GM12878 (cell line): ENCODE data around the gene PSMB8. TPM values are rescaled to one million over a fixed set of nuclear protein-coding genes. Genes with fewer than 3 reads are reported as not detected.

Experiments
- ATF2 ChIP-seq: IDR thresholded peaks from 2 replicates; pipeline ENCODE4 v1.6.1; 2012; ENCODE audit warnings: low read length, inconsistent platforms
- CEBPB ChIP-seq, 2 experiments: fragments of 150-350 bp in 1 of 2; IDR thresholded peaks; 2 replicates each; pipeline ENCODE4 v1.6.1; 2012 to 2014; ENCODE audit warnings: low read depth in 2 of 2, low read length in 2 of 2, borderline replicate concordance in 1 of 2, inconsistent platforms in 1 of 2
- CTCF ChIP-seq, 3 experiments: IDR thresholded peaks in 2 of 3; conservative IDR thresholded peaks in 1 of 3; 2 replicates each; pipeline ENCODE4 v1.5.1; 2011; ENCODE audit warnings: low read depth in 3 of 3, low read length in 3 of 3, mild to moderate bottlenecking in 3 of 3, control low read depth in 2 of 3, moderate library complexity in 2 of 3, inconsistent platforms in 1 of 3, mixed read lengths in 1 of 3; ENCODE audit not compliant: control insufficient read depth in 2 of 3, insufficient read depth in 1 of 3; ENCODE audit errors: extremely low read depth in 1 of 3
- FOXM1 ChIP-seq: IDR thresholded peaks from 2 replicates; pipeline ENCODE4 v1.6.1; 2012; ENCODE audit warnings: low read depth, mild to moderate bottlenecking, inconsistent platforms, low read length, moderate library complexity
- JUNB ChIP-seq: IDR thresholded peaks from 2 replicates; pipeline ENCODE4 v1.6.1; 2016; ENCODE audit warnings: antibody characterized with exemption, mild to moderate bottlenecking
- MEF2A ChIP-seq: IDR thresholded peaks from 2 replicates; pipeline ENCODE4 v1.6.1; 2011; ENCODE audit warnings: low read depth, mild to moderate bottlenecking, low read length, moderate library complexity; ENCODE audit not compliant: insufficient read depth
- NFXL1 ChIP-seq: fragments of 450-650 bp; IDR thresholded peaks from 2 replicates; pipeline ENCODE4 v1.6.1; 2017; ENCODE audit warnings: antibody characterized with exemption, mild to moderate bottlenecking, borderline replicate concordance
- NFYA ChIP-seq: IDR thresholded peaks from 2 replicates; pipeline ENCODE4 v1.6.1; 2011; ENCODE audit warnings: low read depth, mild to moderate bottlenecking, low read length, improper control_type of control experiment, borderline replicate concordance
- PAX8 ChIP-seq: fragments of 450-650 bp; IDR thresholded peaks from 2 replicates; pipeline ENCODE4 v1.6.1; 2017; ENCODE audit warnings: mild to moderate bottlenecking, moderate library complexity
- RELA ChIP-seq: fragments of 450-650 bp; IDR thresholded peaks from 2 replicates; pipeline ENCODE4 v1.8.0; 2014; ENCODE audit warnings: borderline replicate concordance; ENCODE audit not compliant: partially characterized antibody
- RUNX3 ChIP-seq: IDR thresholded peaks from 2 replicates; pipeline ENCODE4 v1.6.1; 2012; ENCODE audit warnings: low read length, inconsistent platforms
- SPI1 ChIP-seq: IDR thresholded peaks from 2 replicates; pipeline ENCODE4 v1.6.1; 2011; ENCODE audit warnings: low read depth, mild to moderate bottlenecking, low read length, moderate library complexity, borderline replicate concordance; ENCODE audit not compliant: insufficient read depth
- ZBTB4 ChIP-seq: fragments of 450-650 bp; formaldehyde crosslinking; IDR thresholded peaks from 2 replicates; pipeline ENCODE4 v1.4.0; 2022; ENCODE audit warnings: mild to moderate bottlenecking, moderate library complexity
- ZNF592 ChIP-seq: fragments of 450-650 bp; IDR thresholded peaks from 2 replicates; pipeline ENCODE4 v1.6.1; 2017; ENCODE audit warnings: mild to moderate bottlenecking, moderate library complexity
- ZZZ3 ChIP-seq: IDR thresholded peaks from 2 replicates; pipeline ENCODE4 v1.6.1; 2011; ENCODE audit warnings: low read depth; ENCODE audit not compliant: control insufficient read depth, insufficient read length
- polyA plus RNA-seq, 11 experiments: library from polyadenylated mRNA; depleted of rRNA in 4 of 11; unstranded in 6 of 11; stranded (reverse) in 5 of 11; fragments of >200 nt; fragmentation: Nextera tagmentation in 4 of 11; fragmentation: Illumina TruSeq in 1 of 11; extraction: Ambion mirVana in 4 of 11; extraction: Trizol in 1 of 11; gene quantifications; 1 replicate in 1 of 11; 2 replicates in 10 of 11; pipeline versions ENCODE4 v1.2.1 to v1.2.3, GENCODE V29; 2011 to 2016; ENCODE audit warnings: inconsistent platforms in 2 of 11, missing spikeins in 2 of 11, low read depth in 1 of 11
- total RNA-seq, 4 experiments: library from RNA; depleted of rRNA in 3 of 4; stranded (reverse); fragments of >200 nt in 3 of 4; fragmentation: Illumina TruSeq in 1 of 4; extraction: Trizol in 1 of 4; gene quantifications; 2 replicates each; pipeline versions ENCODE4 v1.2.1 to v1.2.3, GENCODE V29; 2013 to 2021

The PSMB8 gene
- total and polyA plus RNA-seq, 10 of the 15 experiments (the other 5 are each of a cell fraction or from before 2014, with no cell fraction given), result 304 to 557 (median 379) TPM

- TF ChIP-seq PAX8, result no peak
- TF ChIP-seq CEBPB (IDR thresholded peaks at IDR 0.05; ENCODE audit: borderline replicate concordance in 1 of 2, low read depth in 2 of 2, low read length in 2 of 2), result peak in 1 of 2 experiments; percentile 92; a peak in 1 of 4 replicates
- peak; percentile 56; the same call in 1 of the 2 replicates for TF ChIP-seq FOXM1
- no peak for TF ChIP-seq JUNB
- no peak for TF ChIP-seq SPI1
- TF ChIP-seq ZBTB4, result no peak
- TF ChIP-seq NFXL1, result no peak
- TF ChIP-seq ZNF592, result peak; percentile 72; the same call in 1 of the 2 replicates
- TF ChIP-seq ATF2, result no peak
- peak; percentile 79 to 84 (median 83) for TF ChIP-seq CTCF (IDR thresholded peaks at IDR 0.05 in 2 of 3, conservative IDR thresholded peaks at IDR 0.05 in 1 of 3; ENCODE audit: control insufficient read depth in 2 of 3, extremely low read depth in 1 of 3, insufficient read depth in 1 of 3, low read depth in 3 of 3, low read length in 3 of 3)
- TF ChIP-seq NFYA, result no peak
- no peak for TF ChIP-seq ZZZ3
- TF ChIP-seq RELA, result peak; percentile 25
- no peak; the same call in none of the 2 replicates for TF ChIP-seq RUNX3
- TF ChIP-seq MEF2A, result peak; percentile 44; the same call in 1 of the 2 replicates
These were observed 9.9 kb upstream of the PSMB8 start, which contains the start of the genes PSMB9 and TAP1 (continued) for GRCh38 chr6:32853541-32854375.
